ENCODE results near the gene NDUFB2.

Gene NDUFB2

DNA sequence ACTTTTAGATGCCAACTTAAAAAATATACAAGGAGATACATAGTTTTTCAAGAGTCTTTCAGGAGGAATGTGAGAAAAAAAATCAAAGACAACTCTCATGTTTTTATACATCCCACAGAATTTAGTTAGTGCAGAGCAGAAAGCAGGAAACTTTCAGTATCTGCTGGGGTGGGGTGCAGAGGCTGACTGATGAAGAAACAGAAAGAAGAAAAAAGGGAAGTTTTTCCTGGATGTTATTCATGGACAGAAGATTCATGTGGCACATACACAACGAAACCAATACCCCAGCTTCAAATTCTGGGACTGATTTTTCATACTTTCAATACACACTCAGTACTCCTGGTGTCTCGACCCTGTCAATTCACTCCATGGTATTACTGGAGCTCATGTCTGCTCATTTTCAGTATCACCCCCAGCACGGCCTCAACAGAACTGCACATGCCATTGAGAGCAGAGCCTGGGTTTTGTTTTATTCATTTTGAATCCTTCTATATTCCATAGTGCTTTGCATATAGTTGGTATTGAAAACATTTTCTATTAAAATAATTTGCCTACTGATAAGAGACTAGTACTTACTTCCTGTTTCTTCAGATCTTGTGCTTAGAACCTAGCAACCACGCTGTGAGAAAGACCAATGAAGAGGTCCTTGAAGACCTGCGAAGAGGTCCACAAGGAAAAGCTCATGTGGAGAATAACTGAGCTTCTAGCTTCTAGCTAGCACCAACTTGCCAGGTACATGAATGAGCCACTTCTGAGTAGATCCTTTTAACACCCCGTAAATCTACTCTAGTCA is 49.0 kb downstream of the NDUFB2 start:
- DNase-seq: no peak

DNA sequence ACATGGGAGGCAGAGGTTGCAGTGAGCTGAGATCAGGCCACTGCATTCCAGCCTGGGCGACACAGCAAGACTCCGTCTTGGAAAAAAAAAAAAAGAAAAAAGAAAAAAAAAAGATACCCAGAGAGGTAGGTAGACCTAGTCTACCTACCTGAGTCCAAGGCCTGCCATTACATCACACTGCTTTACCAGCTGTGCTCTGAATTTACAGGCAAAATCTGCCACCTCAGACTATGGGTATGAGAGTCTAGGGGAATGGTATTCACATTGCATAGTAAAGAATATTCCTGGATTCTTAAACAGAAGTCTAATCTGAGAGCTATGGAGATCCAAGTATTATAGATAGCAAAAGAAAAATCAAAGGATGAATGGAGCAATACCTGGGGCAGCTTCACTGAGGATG is 50.2 kb downstream of the NDUFB2 start:
- no peak for DNase-seq

DNA sequence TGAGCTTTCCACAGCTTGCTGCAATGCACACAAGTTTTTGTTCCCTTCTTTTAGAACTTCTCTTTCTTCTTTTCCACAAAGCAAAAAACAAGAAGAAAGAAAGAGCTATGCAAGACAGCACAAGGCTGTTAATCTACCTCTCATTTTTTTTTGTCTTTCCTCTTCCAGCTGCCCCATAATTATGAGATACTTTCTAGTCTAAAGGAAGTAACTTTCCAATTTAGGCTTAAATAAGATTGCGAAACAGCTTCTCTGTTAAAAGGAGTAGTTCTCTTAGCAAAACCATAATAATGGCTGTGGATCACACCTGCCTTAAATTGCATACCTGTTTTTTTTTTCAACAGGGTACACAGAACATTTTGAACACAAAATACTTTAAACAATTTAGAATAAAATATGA is 56.0 kb downstream of the NDUFB2 start:
- no peak for DNase-seq

DNA sequence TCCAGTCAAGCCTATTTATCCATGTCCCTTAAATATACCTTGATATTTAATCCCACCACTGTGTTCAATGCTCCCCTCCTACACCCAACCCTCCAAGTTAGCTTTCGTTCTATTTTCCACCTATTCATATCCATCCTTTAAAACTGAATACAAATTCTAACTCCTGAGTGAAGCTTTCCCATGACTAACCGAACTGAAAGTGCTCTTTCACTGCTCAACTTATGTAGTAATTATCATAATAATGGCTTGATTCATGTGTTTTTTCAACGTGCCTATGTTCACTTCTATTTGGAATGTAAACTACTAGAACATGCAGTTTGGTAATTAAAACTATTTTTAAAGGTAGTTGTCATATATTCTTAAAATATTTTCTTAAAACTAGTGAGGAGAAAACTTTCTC is 58.0 kb downstream of the NDUFB2 start:
- DNase-seq: no peak
